Ishikawa (cell line): ENCODE data around the gene GRK5.

Experiments used
- CEBPB ChIP-seq: IDR thresholded peaks from 2 replicates; pipeline ENCODE4 v1.6.1; 2012
- CREB1 ChIP-seq: IDR thresholded peaks from 2 replicates; pipeline ENCODE4 v1.6.1; 2012; ENCODE audit warnings: low read depth
- EGR1 ChIP-seq: IDR thresholded peaks from 2 replicates; pipeline ENCODE4 v1.6.1; 2012
- EP300 ChIP-seq: IDR thresholded peaks from 2 replicates; pipeline ENCODE4 v1.6.1; 2012; ENCODE audit warnings: borderline replicate concordance
- FOXM1 ChIP-seq: IDR thresholded peaks from 2 replicates; pipeline ENCODE4 v1.6.1; 2012; ENCODE audit warnings: low read depth, borderline replicate concordance
- MAX ChIP-seq: IDR thresholded peaks from 2 replicates; pipeline ENCODE4 v1.6.1; 2012
- NFIC ChIP-seq: IDR thresholded peaks from 2 replicates; pipeline ENCODE4 v1.6.1; 2012
- RAD21 ChIP-seq: IDR thresholded peaks from 2 replicates; pipeline ENCODE4 v1.6.1; 2012; ENCODE audit warnings: low read depth
- TAF1 ChIP-seq: IDR thresholded peaks from 2 replicates; pipeline ENCODE4 v1.6.1; 2012; ENCODE audit warnings: low read depth, mild to moderate bottlenecking
- TCF12 ChIP-seq: IDR thresholded peaks from 2 replicates; pipeline ENCODE4 v1.6.1; 2012; ENCODE audit warnings: low read depth
- TEAD4 ChIP-seq: IDR thresholded peaks from 2 replicates; pipeline ENCODE4 v1.6.1; 2012
- USF1 ChIP-seq: IDR thresholded peaks from 2 replicates; pipeline ENCODE4 v1.6.1; 2012
- YY1 ChIP-seq: IDR thresholded peaks from 2 replicates; pipeline ENCODE4 v1.6.1; 2012; ENCODE audit warnings: low read depth
- ZBTB7A ChIP-seq: IDR thresholded peaks from 2 replicates; pipeline ENCODE4 v1.6.1; 2012; ENCODE audit warnings: low read depth
- TF ChIP-seq, protein P1 (sequence below): IDR thresholded peaks from 2 replicates; pipeline ENCODE4 v1.6.1; 2012; ENCODE audit warnings: low read depth, mild to moderate bottlenecking

GRK5 gene

GRCh38 chr10:119500821-119501220 lies 293.4 kb downstream of the GRK5 start:
- TF ChIP-seq TAF1 (no peak), EP300 (no peak), YY1 (no peak), CEBPB (no peak), TCF12 (no peak), FOXM1 (no peak), MAX (no peak), NFIC (no peak), CREB1 (no peak), TEAD4 (no peak)
- TF ChIP-seq, protein P1, sequence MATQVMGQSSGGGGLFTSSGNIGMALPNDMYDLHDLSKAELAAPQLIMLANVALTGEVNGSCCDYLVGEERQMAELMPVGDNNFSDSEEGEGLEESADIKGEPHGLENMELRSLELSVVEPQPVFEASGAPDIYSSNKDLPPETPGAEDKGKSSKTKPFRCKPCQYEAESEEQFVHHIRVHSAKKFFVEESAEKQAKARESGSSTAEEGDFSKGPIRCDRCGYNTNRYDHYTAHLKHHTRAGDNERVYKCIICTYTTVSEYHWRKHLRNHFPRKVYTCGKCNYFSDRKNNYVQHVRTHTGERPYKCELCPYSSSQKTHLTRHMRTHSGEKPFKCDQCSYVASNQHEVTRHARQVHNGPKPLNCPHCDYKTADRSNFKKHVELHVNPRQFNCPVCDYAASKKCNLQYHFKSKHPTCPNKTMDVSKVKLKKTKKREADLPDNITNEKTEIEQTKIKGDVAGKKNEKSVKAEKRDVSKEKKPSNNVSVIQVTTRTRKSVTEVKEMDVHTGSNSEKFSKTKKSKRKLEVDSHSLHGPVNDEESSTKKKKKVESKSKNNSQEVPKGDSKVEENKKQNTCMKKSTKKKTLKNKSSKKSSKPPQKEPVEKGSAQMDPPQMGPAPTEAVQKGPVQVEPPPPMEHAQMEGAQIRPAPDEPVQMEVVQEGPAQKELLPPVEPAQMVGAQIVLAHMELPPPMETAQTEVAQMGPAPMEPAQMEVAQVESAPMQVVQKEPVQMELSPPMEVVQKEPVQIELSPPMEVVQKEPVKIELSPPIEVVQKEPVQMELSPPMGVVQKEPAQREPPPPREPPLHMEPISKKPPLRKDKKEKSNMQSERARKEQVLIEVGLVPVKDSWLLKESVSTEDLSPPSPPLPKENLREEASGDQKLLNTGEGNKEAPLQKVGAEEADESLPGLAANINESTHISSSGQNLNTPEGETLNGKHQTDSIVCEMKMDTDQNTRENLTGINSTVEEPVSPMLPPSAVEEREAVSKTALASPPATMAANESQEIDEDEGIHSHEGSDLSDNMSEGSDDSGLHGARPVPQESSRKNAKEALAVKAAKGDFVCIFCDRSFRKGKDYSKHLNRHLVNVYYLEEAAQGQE, result no peak

DNA sequence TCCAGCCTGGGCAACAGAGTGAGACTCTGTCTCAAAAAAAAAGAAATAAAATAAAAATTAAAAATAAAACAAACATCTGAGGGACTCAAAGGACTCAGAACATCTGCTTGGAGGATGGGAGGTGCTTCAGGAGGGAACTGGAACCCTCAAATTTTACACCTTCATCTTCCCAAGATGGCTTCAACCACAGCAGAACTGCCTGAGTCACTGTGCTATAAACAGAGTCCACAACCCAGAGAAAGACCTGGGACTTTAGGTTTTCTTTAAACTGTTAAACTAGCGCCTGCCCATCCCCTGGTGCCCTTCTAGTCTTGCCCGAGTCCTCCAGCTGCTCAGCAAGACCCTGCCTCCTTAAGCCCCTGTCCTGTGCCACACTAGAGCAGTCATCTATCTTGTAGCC lies 294.3 kb downstream of the GRK5 start:
- TF ChIP-seq TAF1, result no peak
- TF ChIP-seq USF1, result no peak
- no peak for TF ChIP-seq RAD21
- TF ChIP-seq, protein P1, result no peak
- no peak for TF ChIP-seq EGR1
- no peak for TF ChIP-seq FOXM1
- TF ChIP-seq CEBPB, result no peak
- no peak for TF ChIP-seq CREB1
- TF ChIP-seq ZBTB7A, result no peak
- no peak for TF ChIP-seq EP300
- no peak for TF ChIP-seq YY1
- no peak for TF ChIP-seq MAX
- TF ChIP-seq TCF12, result no peak

- TF ChIP-seq RAD21 (no peak), USF1 (no peak), MAX (no peak), NFIC (no peak), TAF1 (no peak), TEAD4 (no peak), ZBTB7A (no peak)
Measured at GRCh38 chr10:119502209-119502608, 294.8 kb downstream of the GRK5 start.

DNA sequence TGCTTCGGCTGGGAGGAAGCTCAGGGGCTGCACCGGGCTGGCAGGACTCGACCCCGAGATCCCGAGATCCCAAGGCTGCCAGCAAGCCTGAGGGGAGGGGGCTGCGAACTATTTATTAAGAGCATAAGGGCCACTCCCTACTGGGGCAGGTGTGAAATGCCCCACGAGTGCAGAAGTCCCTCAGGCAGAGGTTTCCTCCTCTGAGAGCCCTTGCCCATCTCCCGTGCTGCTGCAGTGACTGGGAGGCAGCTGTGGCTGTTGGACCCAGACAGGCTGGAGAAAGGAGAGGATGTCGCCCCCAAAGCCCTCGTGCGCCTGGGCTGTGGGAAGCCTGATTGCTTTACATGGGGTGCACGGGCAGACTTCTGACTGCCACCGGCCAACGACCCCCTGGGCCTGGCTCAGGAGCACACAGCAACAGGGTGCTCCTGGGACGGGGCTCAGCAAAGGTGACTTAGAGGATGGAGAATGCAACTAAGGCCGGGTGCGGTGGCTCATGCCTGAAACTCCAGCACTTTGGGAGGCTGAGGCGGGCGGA lies 295.3 kb downstream of the GRK5 start:
- no peak for TF ChIP-seq MAX
- no peak for TF ChIP-seq YY1
- TF ChIP-seq USF1, result no peak
- no peak for TF ChIP-seq TCF12
- TF ChIP-seq TAF1, result no peak
- TF ChIP-seq FOXM1, result no peak
- no peak for TF ChIP-seq NFIC
- no peak for TF ChIP-seq CREB1
- no peak for TF ChIP-seq TEAD4
- TF ChIP-seq, protein P1, result no peak
- no peak for TF ChIP-seq EP300
- no peak for TF ChIP-seq CEBPB
- no peak for TF ChIP-seq ZBTB7A
- no peak for TF ChIP-seq RAD21
- TF ChIP-seq EGR1, result no peak
